Measurements from ENCODE around the gene IGSF3. TPM values are rescaled to one million over a fixed set of nuclear protein-coding genes. Genes with fewer than 3 reads are reported as not detected.

Gene IGSF3
- total and polyA plus RNA-seq, 2 experiments from 2014 or later: 8.8 to 34.0 TPM

- Histone ChIP-seq H3K9me2 (replicated peaks; ENCODE audit: insufficient read depth) (no peaks in the 10 kb centered on the region), H3K27ac (no peak overlapping the region), H3K27me3 (no peaks in the 10 kb centered on the region), H3K4me2 (no peak overlapping the region), H4K20me1 (ENCODE audit: insufficient read depth, poor library complexity, severe bottlenecking) (no peaks in the 10 kb centered on the region), H3K79me2 (no peaks in the 10 kb centered on the region), H3K4me3 (no peak overlapping the region), H2AFZ (no peak overlapping the region), H3K9me3 (ENCODE audit: low read depth) (no peaks in the 10 kb centered on the region), H3K4me1 (ENCODE audit: insufficient read depth) (no peaks in the 10 kb centered on the region), H3K36me3 (replicated peaks; ENCODE audit: insufficient read depth, low read depth) (no peaks in the 10 kb centered on the region)
- TF ChIP-seq CTCF (IDR thresholded peaks at IDR 0.05; ENCODE audit: poor library complexity) (no peak), EZH2phosphoT487 (IDR thresholded peaks at IDR 0.05; ENCODE audit: low read depth, severe bottlenecking, unreplicated experiment) (no peak), EZH2 (IDR thresholded peaks at IDR 0.05; ENCODE audit: borderline replicate concordance) (no peak)
- 93% methylated on average over 2 of the region's 2 CpGs for WGBS (ENCODE audit: low lambda C conversion rate, missing lambda C conversion rate)
- no peak for DNase-seq (ENCODE audit: low spot score)
Measured at GRCh38 chr1:116677474-116678062, 10.0 kb upstream of the IGSF3 start.

- Histone ChIP-seq H3K79me2 (no peaks in the 10 kb centered on the region), H4K20me1 (ENCODE audit: insufficient read depth, poor library complexity, severe bottlenecking) (no peaks in the 10 kb centered on the region), H3K9me3 (ENCODE audit: low read depth) (no peaks in the 10 kb centered on the region), H3K4me1 (ENCODE audit: insufficient read depth) (no peaks in the 10 kb centered on the region), H3K27ac (no peak overlapping the region), H3K4me2 (no peak overlapping the region), H3K36me3 (replicated peaks; ENCODE audit: insufficient read depth, low read depth) (no peaks in the 10 kb centered on the region), H3K27me3 (no peaks in the 10 kb centered on the region), H3K9me2 (replicated peaks; ENCODE audit: insufficient read depth) (no peaks in the 10 kb centered on the region), H3K4me3 (no peak overlapping the region), H2AFZ (no peak overlapping the region)
- no peak for TF ChIP-seq EZH2phosphoT487 (IDR thresholded peaks at IDR 0.05; ENCODE audit: low read depth, severe bottlenecking, unreplicated experiment)
- no peak for TF ChIP-seq EZH2 (IDR thresholded peaks at IDR 0.05; ENCODE audit: borderline replicate concordance)
- no peak for TF ChIP-seq CTCF (IDR thresholded peaks at IDR 0.05; ENCODE audit: poor library complexity)
- no peak for DNase-seq (ENCODE audit: low spot score)
- WGBS (ENCODE audit: low lambda C conversion rate, missing lambda C conversion rate): 93% methylated on average over 2 of the region's 2 CpGs
Measured at GRCh38 chr1:116676291-116676690, 8.8 kb upstream of the IGSF3 start.

GRCh38 chr1:116674751-116675150 is 7.2 kb upstream of the IGSF3 start:
- Histone ChIP-seq H3K27me3 (no peaks in the 10 kb centered on the region), H4K20me1 (ENCODE audit: insufficient read depth, poor library complexity, severe bottlenecking) (no peaks in the 10 kb centered on the region), H3K9me2 (replicated peaks; ENCODE audit: insufficient read depth) (no peaks in the 10 kb centered on the region), H3K4me1 (ENCODE audit: insufficient read depth) (no peaks in the 10 kb centered on the region), H3K79me2 (no peaks in the 10 kb centered on the region), H3K4me2 (no peak overlapping the region), H2AFZ (no peak overlapping the region), H3K36me3 (replicated peaks; ENCODE audit: insufficient read depth, low read depth) (no peaks in the 10 kb centered on the region), H3K9me3 (ENCODE audit: low read depth) (no peaks in the 10 kb centered on the region), H3K4me3 (no peak overlapping the region), H3K27ac (no peak overlapping the region)
- WGBS (ENCODE audit: low lambda C conversion rate, missing lambda C conversion rate): 40% methylated on average over 2 of the region's 2 CpGs
- no peak for TF ChIP-seq CTCF (IDR thresholded peaks at IDR 0.05; ENCODE audit: poor library complexity)
- TF ChIP-seq EZH2 (IDR thresholded peaks at IDR 0.05; ENCODE audit: borderline replicate concordance): no peak
- no peak for TF ChIP-seq EZH2phosphoT487 (IDR thresholded peaks at IDR 0.05; ENCODE audit: low read depth, severe bottlenecking, unreplicated experiment)
- DNase-seq (ENCODE audit: low spot score): no peak
